Loucy (cell line): ENCODE measurements around the gene PCGF6.

Source experiments
- H2AFZ ChIP-seq: fragments of 200-600 bp; sonication (generic); 2 replicates; pipeline ENCODE4 v1.6.0; 2016; ENCODE audit warnings: antibody characterized with exemption, mild to moderate bottlenecking, low read length, moderate library complexity
- H3F3A ChIP-seq: fragments of 200-600 bp; 2 replicates; pipeline ENCODE4 v1.6.0; 2016; ENCODE audit warnings: antibody characterized with exemption, low read depth, mild to moderate bottlenecking
- H3K27me3 ChIP-seq: fragments of 200-600 bp; sonication (generic); 2 replicates; pipeline ENCODE4 v1.6.1; 2014; ENCODE audit warnings: low read length, mild to moderate bottlenecking; ENCODE audit not compliant: insufficient read depth, poor library complexity, severe bottlenecking
- H3K36me3 ChIP-seq: fragments of 200-600 bp; sonication (generic); 2 replicates; pipeline ENCODE4 v1.6.1; 2016; ENCODE audit warnings: low read length; ENCODE audit not compliant: insufficient read depth
- H3K4me1 ChIP-seq: fragments of 200-600 bp; sonication (generic); 2 replicates; pipeline ENCODE4 v1.5.1; 2014; ENCODE audit warnings: low read length, mild to moderate bottlenecking; ENCODE audit not compliant: insufficient read depth, poor library complexity, severe bottlenecking
- H3K4me2 ChIP-seq: fragments of 200-600 bp; sonication (generic); 2 replicates; pipeline ENCODE4 v1.6.0; 2014; ENCODE audit warnings: antibody characterized with exemption, low read length, low read depth, mild to moderate bottlenecking; ENCODE audit not compliant: poor library complexity, severe bottlenecking
- H3K4me3 ChIP-seq: fragments of 200-600 bp; sonication (generic); 2 replicates; pipeline ENCODE4 v1.5.1; 2014; ENCODE audit warnings: low read length, mild to moderate bottlenecking, mixed read lengths; ENCODE audit not compliant: poor library complexity, severe bottlenecking
- H3K79me2 ChIP-seq: fragments of 200-600 bp; sonication (generic); 2 replicates; pipeline ENCODE4 v1.6.1; 2014; ENCODE audit warnings: low read length; ENCODE audit not compliant: insufficient read depth
- H3K9ac ChIP-seq: fragments of 200-600 bp; sonication (generic); 2 replicates; pipeline ENCODE4 v1.6.0; 2014; ENCODE audit warnings: mild to moderate bottlenecking, low read depth, low read length, moderate library complexity; ENCODE audit not compliant: poor library complexity, severe bottlenecking
- H3K9me2 ChIP-seq: fragments of 200-600 bp; sonication (generic); replicated peaks from 2 replicates; pipeline ENCODE4 v1.6.1; 2016; ENCODE audit warnings: low read depth, low read length, mixed read lengths
- H3K9me3 ChIP-seq: fragments of 200-600 bp; sonication (generic); 2 replicates; pipeline ENCODE4 v1.6.1; 2014; ENCODE audit warnings: mild to moderate bottlenecking, antibody characterized with exemption, low read length, low read depth; ENCODE audit not compliant: insufficient read depth
- H4K20me1 ChIP-seq: fragments of 200-600 bp; sonication (generic); 2 replicates; pipeline ENCODE4 v1.6.0; 2014; ENCODE audit warnings: antibody characterized with exemption, low read length, mild to moderate bottlenecking; ENCODE audit not compliant: insufficient read depth, poor library complexity, severe bottlenecking
- CTCF ChIP-seq: fragments of 200-600 bp; sonication (generic); conservative IDR thresholded peaks from 2 replicates; pipeline ENCODE4 v1.5.1; 2014; ENCODE audit warnings: mild to moderate bottlenecking, antibody characterized with exemption, low read length
- EZH2phosphoT487 ChIP-seq: fragments of 200-600 bp; IDR thresholded peaks from 2 replicates; pipeline ENCODE4 v1.6.1; 2018; ENCODE audit warnings: antibody characterized with exemption, mild to moderate bottlenecking, moderate library complexity, borderline replicate concordance

PCGF6 gene

GRCh38 chr10:103276896-103277712 lies 73.8 kb downstream of the PCGF6 start, which contains the start of gene INA:
INA (plus strand) TSS chr10:103277138; CDS start chr10:103277212, 74 bp downstream.
- Histone ChIP-seq H4K20me1 (no peaks in the 10 kb centered on the region), H3K27me3 (no peaks in the 10 kb centered on the region), H3K4me1 (no peaks in the 10 kb centered on the region), H2AFZ (no peak within 1 kb of the TSS), H3K9ac (no peak within 1 kb of the TSS), H3K36me3 (no peaks in the 10 kb centered on the region), H3K9me3 (no peaks in the 10 kb centered on the region), H3K4me3 (no peak within 1 kb of the TSS), H3F3A (no peaks in the 10 kb centered on the region), H3K9me2 (no peaks in the 10 kb centered on the region), H3K79me2 (no peaks in the 10 kb centered on the region), H3K4me2 (no peak within 1 kb of the TSS)
- TF ChIP-seq EZH2phosphoT487, result no peak
- no peak for TF ChIP-seq CTCF

GRCh38 chr10:103276251-103276895 lies 74.6 kb downstream of the PCGF6 start:
- H3K9me3 ChIP-seq, result no peaks in the 10 kb centered on the region
- no peaks in the 10 kb centered on the region for H3K4me1 ChIP-seq
- no peaks in the 10 kb centered on the region for H3K79me2 ChIP-seq
- no peak overlapping the region for H3K4me3 ChIP-seq
- no peaks in the 10 kb centered on the region for H3K27me3 ChIP-seq
- H3K4me2 ChIP-seq, result no peak overlapping the region
- TF ChIP-seq EZH2phosphoT487 (no peak), CTCF (no peak)
- no peaks in the 10 kb centered on the region for H3K36me3 ChIP-seq
- no peaks in the 10 kb centered on the region for H3F3A ChIP-seq
- H2AFZ ChIP-seq, result no peak overlapping the region
- H4K20me1 ChIP-seq, result no peaks in the 10 kb centered on the region
- no peak overlapping the region for H3K9ac ChIP-seq
- no peaks in the 10 kb centered on the region for H3K9me2 ChIP-seq

- no peak overlapping the region for H2AFZ ChIP-seq
- no peaks in the 10 kb centered on the region for H3K9me3 ChIP-seq
- no peaks in the 10 kb centered on the region for H4K20me1 ChIP-seq
- TF ChIP-seq EZH2phosphoT487 (no peak), CTCF (no peak)
- no peak overlapping the region for H3K4me3 ChIP-seq
- no peaks in the 10 kb centered on the region for H3F3A ChIP-seq
- H3K9me2 ChIP-seq, result no peaks in the 10 kb centered on the region
- H3K79me2 ChIP-seq, result no peaks in the 10 kb centered on the region
- no peak overlapping the region for H3K9ac ChIP-seq
- H3K36me3 ChIP-seq, result no peaks in the 10 kb centered on the region
- no peak overlapping the region for H3K4me2 ChIP-seq
- H3K4me1 ChIP-seq, result no peaks in the 10 kb centered on the region
- no peaks in the 10 kb centered on the region for H3K27me3 ChIP-seq
These were observed 77.9 kb downstream of the PCGF6 start for GRCh38 chr10:103273041-103273441.
